ENCODE data around the gene PPP6R3.

PPP6R3 gene

GRCh38 chr11:68504432-68505066 lies 44.0 kb downstream of the PPP6R3 start:
- peaks cover 100% of the 10 kb centered on the region for H3K79me2 ChIP-seq (ENCODE audit: insufficient read depth, low read length)
- no peaks in the 10 kb centered on the region for H3K9me3 ChIP-seq (ENCODE audit: insufficient read depth, low read length, severe bottlenecking)

GRCh38 chr11:68505596-68505995 lies 45.0 kb downstream of the PPP6R3 start:
- Histone ChIP-seq H3K9ac (ENCODE audit: low read depth, low read length) (no peak overlapping the region), H3K27ac (ENCODE audit: low read length) (no peak overlapping the region), H3K79me2 (ENCODE audit: insufficient read depth, low read length) (peaks cover 100% of the 10 kb centered on the region), H4K20me1 (ENCODE audit: insufficient read depth, low read length) (peaks cover 88% of the 10 kb centered on the region), H3K4me1 (ENCODE audit: insufficient read depth, low read length) (no peaks in the 10 kb centered on the region), H3K4me3 (ENCODE audit: low read depth in 1 of 2, low read length in 2 of 2) (no peak overlapping the region), H3K36me3 (ENCODE audit: insufficient read depth, low read length) (peaks cover 20% of the 10 kb centered on the region), H3K9me3 (ENCODE audit: insufficient read depth, low read length, severe bottlenecking) (no peaks in the 10 kb centered on the region), H2AFZ (ENCODE audit: low read depth, low read length) (no peak overlapping the region), H3K27me3 (ENCODE audit: insufficient read depth, low read length, poor library complexity) (no peaks in the 10 kb centered on the region), H3K4me2 (ENCODE audit: insufficient read depth, low read length) (no peak overlapping the region)
- no peak for ATAC-seq (ENCODE audit: insufficient read depth, low read depth)
- TF ChIP-seq CTCF (IDR thresholded peaks at IDR 0.05; ENCODE audit: borderline replicate concordance, extremely low read depth, low read length, poor library complexity, severe bottlenecking) (no peak), EZH2 (IDR thresholded peaks at IDR 0.05; ENCODE audit: borderline replicate concordance, low read depth, low read length, severe bottlenecking) (no peak)
- no peak for DNase-seq

More at GRCh38 chr11:68504432-68505066, 44.0 kb downstream of the PPP6R3 start:
- H3K4me3 ChIP-seq (ENCODE audit: low read depth in 1 of 2, low read length in 2 of 2): no peak overlapping the region
- no peak overlapping the region for H2AFZ ChIP-seq (ENCODE audit: low read depth, low read length)
- TF ChIP-seq CTCF (IDR thresholded peaks at IDR 0.05; ENCODE audit: borderline replicate concordance, extremely low read depth, low read length, poor library complexity, severe bottlenecking) (no peak), EZH2 (IDR thresholded peaks at IDR 0.05; ENCODE audit: borderline replicate concordance, low read depth, low read length, severe bottlenecking) (no peak)
- DNase-seq (no peak), ATAC-seq (ENCODE audit: insufficient read depth, low read depth) (no peak)
- no peaks in the 10 kb centered on the region for H3K4me1 ChIP-seq (ENCODE audit: insufficient read depth, low read length)
- no peak overlapping the region for H3K4me2 ChIP-seq (ENCODE audit: insufficient read depth, low read length)
- H3K27ac ChIP-seq (ENCODE audit: low read length): no peak overlapping the region
- H3K9ac ChIP-seq (ENCODE audit: low read depth, low read length): no peak overlapping the region
- peaks cover 88% of the 10 kb centered on the region for H4K20me1 ChIP-seq (ENCODE audit: insufficient read depth, low read length)
- H3K27me3 ChIP-seq (ENCODE audit: insufficient read depth, low read length, poor library complexity): no peaks in the 10 kb centered on the region
- H3K36me3 ChIP-seq (ENCODE audit: insufficient read depth, low read length): peaks cover 19% of the 10 kb centered on the region

- TF ChIP-seq CTCF (IDR thresholded peaks at IDR 0.05; ENCODE audit: borderline replicate concordance, extremely low read depth, low read length, poor library complexity, severe bottlenecking) (no peak), EZH2 (IDR thresholded peaks at IDR 0.05; ENCODE audit: borderline replicate concordance, low read depth, low read length, severe bottlenecking) (no peak)
- no peak for ATAC-seq (ENCODE audit: insufficient read depth, low read depth)
- Histone ChIP-seq H3K4me1 (ENCODE audit: insufficient read depth, low read length) (no peaks in the 10 kb centered on the region), H3K79me2 (ENCODE audit: insufficient read depth, low read length) (peaks cover 100% of the 10 kb centered on the region), H3K4me3 (ENCODE audit: low read depth in 1 of 2, low read length in 2 of 2) (no peak overlapping the region), H2AFZ (ENCODE audit: low read depth, low read length) (no peak overlapping the region), H3K27ac (ENCODE audit: low read length) (no peak overlapping the region), H3K9ac (ENCODE audit: low read depth, low read length) (no peak overlapping the region), H4K20me1 (ENCODE audit: insufficient read depth, low read length) (peaks cover 87% of the 10 kb centered on the region), H3K4me2 (ENCODE audit: insufficient read depth, low read length) (no peak overlapping the region), H3K9me3 (ENCODE audit: insufficient read depth, low read length, severe bottlenecking) (no peaks in the 10 kb centered on the region), H3K27me3 (ENCODE audit: insufficient read depth, low read length, poor library complexity) (no peaks in the 10 kb centered on the region), H3K36me3 (ENCODE audit: insufficient read depth, low read length) (peaks cover 29% of the 10 kb centered on the region)
- DNase-seq: no peak
These were observed 46.4 kb downstream of the PPP6R3 start for GRCh38 chr11:68506908-68507307.
